K562 (cell line): ENCODE data around the gene TNK2. TPM values are rescaled to one million over a fixed set of nuclear protein-coding genes. Genes with fewer than 3 reads are reported as not detected.

ENCODE experiments used
- ATAC-seq: fragments of 200-7000 bp; cut with Tn5 transposase; 3 replicates; pipeline ENCODE4 v1.9.1; 2020; ENCODE audit warnings: moderate library complexity
- BruUV-seq: library from RNA; stranded (reverse); fragments of 400-500 nt; replicated peaks from 2 replicates; lab custom pipeline; 2021; lab: Mats Ljungman, UMichigan
- CTCF ChIA-PET: fragments of 300-600 bp; formaldehyde crosslinking; extraction: SDS; loops from one replicate; lab custom pipeline; 2021; ENCODE audit warnings: low intra/inter-chr PET ratio; lab: Yijun Ruan, JAX
- POLR2A ChIA-PET: fragments of 300-600, 350-650 bp; sonication (Branson Sonifier 250); formaldehyde crosslinking; extraction: SDS; loops from one replicate; lab custom pipeline; 2021; ENCODE audit warnings: antibody characterized with exemption, inconsistent platforms; lab: Yijun Ruan, JAX
- DNase-seq, 4 experiments: peaks; one replicate each; pipeline versions ENCODE4 v3.0.0 to v3.0.0-alpha.2; 2011 to 2018; ENCODE audit warnings: low spot score in 3 of 4, mixed read lengths in 3 of 4; ENCODE audit errors: extremely low read depth in 1 of 4
- FAIRE-seq: peaks from 2 replicates; lab custom pipeline; 2011; peaks lifted over from hg19 to GRCh38; lab: Jason Lieb, UNC
- H2AFZ ChIP-seq: 2 replicates; pipeline ENCODE4 v1.6.0; 2011; ENCODE audit warnings: low read depth, low read length, control low read depth, inconsistent platforms
- H3K27ac ChIP-seq: fragments of 200-600 bp; 3 replicates; pipeline ENCODE4 v1.8.0; 2011; ENCODE audit warnings: low read depth, mild to moderate bottlenecking, control low read depth, inconsistent platforms, low read length, moderate library complexity, mixed read lengths; ENCODE audit errors: extremely low read depth
- H3K27me3 ChIP-seq, 2 experiments: fragments of 300-600 bp in 1 of 2; 2 replicates in 1 of 2; 3 replicates in 1 of 2; pipeline versions ENCODE4 v1.6.0 to v1.8.0; 2011; ENCODE audit warnings: inconsistent platforms in 2 of 2, low read length in 2 of 2, mild to moderate bottlenecking in 1 of 2, mixed read lengths in 1 of 2, moderate library complexity in 1 of 2; ENCODE audit not compliant: control insufficient read depth in 2 of 2, insufficient read depth in 2 of 2
- H3K36me3 ChIP-seq: fragments of 300-600 bp; 3 replicates; pipeline ENCODE4 v1.8.0; 2011; ENCODE audit warnings: mild to moderate bottlenecking, low read length, inconsistent platforms; ENCODE audit not compliant: control insufficient read depth, insufficient read depth
- H3K4me1 ChIP-seq, 2 experiments: fragments of 200-600 bp in 1 of 2; replicated peaks in 1 of 2; 2 replicates in 1 of 2; 3 replicates in 1 of 2; pipeline versions ENCODE4 v1.5.1 to v1.8.0; 2011; ENCODE audit warnings: inconsistent platforms in 2 of 2, low read length in 2 of 2, mild to moderate bottlenecking in 1 of 2, mixed read lengths in 1 of 2, moderate library complexity in 1 of 2; ENCODE audit not compliant: control insufficient read depth in 2 of 2, insufficient read depth in 2 of 2
- H3K4me2 ChIP-seq: 2 replicates; pipeline ENCODE4 v1.6.1; 2011; ENCODE audit warnings: low read length, control low read depth, inconsistent platforms, mixed read lengths; ENCODE audit not compliant: insufficient read depth
- H3K4me3 ChIP-seq: fragments of 200-600 bp; sonication (generic), shearing (Covaris generic); 2 replicates; pipeline ENCODE4 v1.5.1; 2016; ENCODE audit warnings: control low read depth, inconsistent platforms
- H3K79me2 ChIP-seq: fragments of 200-600 bp; 3 replicates; pipeline ENCODE4 v1.8.0; 2011; ENCODE audit warnings: low read length, inconsistent platforms; ENCODE audit not compliant: control insufficient read depth, insufficient read depth
- H3K9ac ChIP-seq, 2 experiments: 2 replicates each; pipeline versions ENCODE4 v1.6.0 to v1.6.1; 2011; ENCODE audit warnings: low read depth in 2 of 2, low read length in 2 of 2, control low read depth in 1 of 2, inconsistent platforms in 1 of 2, mild to moderate bottlenecking in 1 of 2, mixed read lengths in 1 of 2; ENCODE audit not compliant: insufficient read depth in 1 of 2
- H3K9me1 ChIP-seq: one replicate; pipeline ENCODE4 v1.6.0; 2011; ENCODE audit warnings: inconsistent platforms, mild to moderate bottlenecking, low read length, moderate library complexity; ENCODE audit not compliant: control insufficient read depth, insufficient read depth
- H3K9me3 ChIP-seq: replicated peaks from 2 replicates; pipeline ENCODE4 v1.5.1; 2011; ENCODE audit warnings: low read depth, low read length, inconsistent platforms; ENCODE audit not compliant: control insufficient read depth, insufficient read depth
- H4K20me1 ChIP-seq: replicated peaks from 2 replicates; pipeline ENCODE4 v1.6.1; 2011; ENCODE audit warnings: low read length, inconsistent platforms, mixed read lengths; ENCODE audit not compliant: control insufficient read depth, insufficient read depth
- EHMT2 ChIP-seq: fragments of 450-650 bp; IDR thresholded peaks from 2 replicates; pipeline ENCODE4 v1.6.1; 2018; ENCODE audit warnings: antibody characterized with exemption
- HDAC1 ChIP-seq, 2 experiments: fragments of 450-650 bp; IDR thresholded peaks; 2 replicates each; pipeline ENCODE4 v1.6.1; 2016 to 2017; ENCODE audit warnings: inconsistent platforms in 1 of 2, mild to moderate bottlenecking in 1 of 2, moderate library complexity in 1 of 2
- MTA1 ChIP-seq: fragments of 450-650 bp; IDR thresholded peaks from 2 replicates; pipeline ENCODE4 v1.6.1; 2017; ENCODE audit warnings: borderline replicate concordance
- SIRT6 ChIP-seq: IDR thresholded peaks from one replicate; pipeline ENCODE4 v1.6.1; 2012; ENCODE audit warnings: low read depth, mild to moderate bottlenecking, control low read depth, inconsistent platforms, low read length, moderate library complexity
- TRIM24 ChIP-seq, 2 experiments: fragments of 450-650 bp; IDR thresholded peaks; 2 replicates each; pipeline ENCODE4 v1.6.1; 2016
- whole genome bisulfite sequencing: fragments of 100-300 bp; shearing (Covaris generic); methylation state at CpG from one replicate; pipeline ENCODE4 v1.1.6; 2016; ENCODE audit warnings: low coverage, mixed read lengths; ENCODE audit not compliant: insufficient coverage; ENCODE audit errors: missing lambda C conversion rate; 5-methylcytosine and 5-hydroxymethylcytosine counted together
- in situ Hi-C: fragments of 300-500 bp; cut with MboI; formaldehyde crosslinking; loops from 4 replicates; pipeline ENCODE4 v1.15.0; 2018; ENCODE audit warnings: inconsistent platforms, mixed read lengths
- intact Hi-C: fragments of 100-400 bp; cut with micrococcal nuclease; formaldehyde crosslinking; loops from 2 replicates; pipeline ENCODE4 v1.14.2; 2022
- polyA plus RNA-seq, 8 experiments: library from polyadenylated mRNA; depleted of rRNA in 4 of 8; stranded (reverse) in 5 of 8; unstranded in 3 of 8; fragments of >200 nt; fragmentation: Nextera tagmentation in 2 of 8; fragmentation: Illumina TruSeq in 1 of 8; extraction: Ambion mirVana in 2 of 8; extraction: Trizol in 1 of 8; gene quantifications; 2 replicates each; pipeline versions ENCODE4 v1.2.1 to v1.2.3, GENCODE V29; 2011 to 2014; ENCODE audit warnings: inconsistent platforms in 1 of 8, missing spikeins in 1 of 8
- total RNA-seq, 7 experiments: library from RNA; depleted of rRNA in 6 of 7; stranded (reverse); fragments of >200 nt in 6 of 7; fragmentation: Illumina TruSeq in 2 of 7; extraction: Trizol in 2 of 7; gene quantifications; 2 replicates each; pipeline versions ENCODE4 v1.2.1 to v1.2.3, GENCODE V29; 2011 to 2021; ENCODE audit warnings: low replicate concordance in 1 of 7
- TF ChIP-seq, protein P1 (sequence below): sonication (generic); formaldehyde crosslinking; IDR thresholded peaks from 2 replicates; pipeline ENCODE4 v1.4.0; 2020; ENCODE audit warnings: mild to moderate bottlenecking, missing genetic modification reagents
- TF ChIP-seq, protein P2 (sequence below): IDR thresholded peaks from 2 replicates; pipeline ENCODE4 v1.6.1; 2016; ENCODE audit warnings: missing genetic modification characterization, missing compliant biosample characterization

The TNK2 gene
- total and polyA plus RNA-seq, 9 of the 15 experiments (the other 6 are each of a cell fraction or from before 2014, with no cell fraction given) = 0.03 to 33.8 (median 6.5) TPM

DNA sequence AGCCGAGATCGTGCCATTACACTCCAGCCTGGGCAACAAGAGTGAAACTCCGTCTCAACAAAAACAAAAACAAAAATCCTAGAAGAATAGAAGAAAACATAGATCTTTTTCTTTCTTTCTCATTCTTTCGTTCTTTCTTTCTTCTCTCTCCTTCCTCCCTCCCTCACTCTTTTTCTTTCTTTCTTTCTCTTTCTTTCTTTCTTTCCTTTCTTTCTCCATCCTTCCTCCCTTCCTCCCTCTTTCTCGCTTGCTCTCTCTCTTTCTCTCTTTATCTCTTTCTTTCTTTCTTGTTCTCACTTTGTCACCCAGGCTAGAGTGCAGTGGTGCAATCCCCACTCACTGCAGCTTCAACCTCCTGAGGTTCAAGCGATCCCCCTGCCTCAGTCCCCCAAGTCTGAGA lies 62.9 kb downstream of the TNK2 start:
- Histone ChIP-seq H2AFZ (no peak overlapping the region), H3K9ac (no peak overlapping the region), H3K4me2 (no peak overlapping the region), H3K9me3 (no peaks in the 10 kb centered on the region), H4K20me1 (no peaks in the 10 kb centered on the region)
- POLR2A ChIA-PET = no interaction called here
- in situ Hi-C loops = no loop called here
- TF ChIP-seq EHMT2 (0 out of 2 replicates have a peak, but pooled peaks have one; percentile 37), SIRT6 (no peak), TRIM24 (IDR thresholded peaks at IDR 0.05) (peak in 1 of 2 experiments; percentile 10; a peak in 1 of 4 replicates), MTA1 (0 out of 2 replicates have a peak, but pooled peaks have one; percentile 49), HDAC1 (IDR thresholded peaks at IDR 0.05) (0 out of 4 replicates have a peak, but pooled peaks of 1 of the 2 experiments have one; percentile 43)
- TF ChIP-seq, protein P1, sequence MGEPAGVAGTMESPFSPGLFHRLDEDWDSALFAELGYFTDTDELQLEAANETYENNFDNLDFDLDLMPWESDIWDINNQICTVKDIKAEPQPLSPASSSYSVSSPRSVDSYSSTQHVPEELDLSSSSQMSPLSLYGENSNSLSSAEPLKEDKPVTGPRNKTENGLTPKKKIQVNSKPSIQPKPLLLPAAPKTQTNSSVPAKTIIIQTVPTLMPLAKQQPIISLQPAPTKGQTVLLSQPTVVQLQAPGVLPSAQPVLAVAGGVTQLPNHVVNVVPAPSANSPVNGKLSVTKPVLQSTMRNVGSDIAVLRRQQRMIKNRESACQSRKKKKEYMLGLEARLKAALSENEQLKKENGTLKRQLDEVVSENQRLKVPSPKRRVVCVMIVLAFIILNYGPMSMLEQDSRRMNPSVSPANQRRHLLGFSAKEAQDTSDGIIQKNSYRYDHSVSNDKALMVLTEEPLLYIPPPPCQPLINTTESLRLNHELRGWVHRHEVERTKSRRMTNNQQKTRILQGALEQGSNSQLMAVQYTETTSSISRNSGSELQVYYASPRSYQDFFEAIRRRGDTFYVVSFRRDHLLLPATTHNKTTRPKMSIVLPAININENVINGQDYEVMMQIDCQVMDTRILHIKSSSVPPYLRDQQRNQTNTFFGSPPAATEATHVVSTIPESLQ = no peak
- TF ChIP-seq, protein P2, sequence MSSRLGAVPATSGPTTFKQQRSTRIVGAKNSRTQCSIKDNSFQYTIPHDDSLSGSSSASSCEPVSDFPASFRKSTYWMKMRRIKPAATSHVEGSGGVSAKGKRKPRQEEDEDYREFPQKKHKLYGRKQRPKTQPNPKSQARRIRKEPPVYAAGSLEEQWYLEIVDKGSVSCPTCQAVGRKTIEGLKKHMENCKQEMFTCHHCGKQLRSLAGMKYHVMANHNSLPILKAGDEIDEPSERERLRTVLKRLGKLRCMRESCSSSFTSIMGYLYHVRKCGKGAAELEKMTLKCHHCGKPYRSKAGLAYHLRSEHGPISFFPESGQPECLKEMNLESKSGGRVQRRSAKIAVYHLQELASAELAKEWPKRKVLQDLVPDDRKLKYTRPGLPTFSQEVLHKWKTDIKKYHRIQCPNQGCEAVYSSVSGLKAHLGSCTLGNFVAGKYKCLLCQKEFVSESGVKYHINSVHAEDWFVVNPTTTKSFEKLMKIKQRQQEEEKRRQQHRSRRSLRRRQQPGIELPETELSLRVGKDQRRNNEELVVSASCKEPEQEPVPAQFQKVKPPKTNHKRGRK (tag) = peak; percentile 78
- TF ChIP-seq, all 486 proteins: peak for 5
- no peak overlapping the region for H3K4me3 ChIP-seq
- intact Hi-C loops = no loop called here
- H3K79me2 ChIP-seq = no peaks in the 10 kb centered on the region
- H3K27ac ChIP-seq = no peak overlapping the region
- H3K9me1 ChIP-seq = no peaks in the 10 kb centered on the region
- WGBS = 45% methylated on average over 6 of the region's 6 CpGs
- no TSS peak for BruUV-seq
- CTCF ChIA-PET = interaction anchor here (0.6 kb wide), 1 partner anchor 1150 kb away, joined by 3 read pairs; no protein-coding TSS in a partner anchor
- no peaks in the 10 kb centered on the region for H3K27me3 ChIP-seq
- H3K4me1 ChIP-seq = peaks cover 0 to 14% of the 10 kb centered on the region in 2 experiments; a peak in 1 of 5 replicates
- DNase-seq (no peak), ATAC-seq (no peak), FAIRE-seq (no peak)
- no peaks in the 10 kb centered on the region for H3K36me3 ChIP-seq
